Measurements from ENCODE around the gene CRB2. TPM values are rescaled to one million over a fixed set of nuclear protein-coding genes. Genes with fewer than 3 reads are reported as not detected.

Gene CRB2
- total and polyA plus RNA-seq, 2 experiments from 2014 or later, result 5.5 to 7.0 TPM

- no peak for DNase-seq (ENCODE audit: low spot score)
- Histone ChIP-seq H3K36me3 (replicated peaks; ENCODE audit: insufficient read depth, low read depth) (no peaks in the 10 kb centered on the region), H3K27me3 (peaks cover 24% of the 10 kb centered on the region), H2AFZ (no peak overlapping the region), H3K9me3 (ENCODE audit: low read depth) (no peaks in the 10 kb centered on the region), H3K27ac (no peak overlapping the region), H3K79me2 (no peaks in the 10 kb centered on the region), H3K4me3 (no peak overlapping the region), H4K20me1 (ENCODE audit: insufficient read depth, poor library complexity, severe bottlenecking) (no peaks in the 10 kb centered on the region), H3K9me2 (replicated peaks; ENCODE audit: insufficient read depth) (no peaks in the 10 kb centered on the region), H3K4me2 (no peak overlapping the region), H3K4me1 (ENCODE audit: insufficient read depth) (peaks cover 8% of the 10 kb centered on the region)
- TF ChIP-seq EZH2 (IDR thresholded peaks at IDR 0.05; ENCODE audit: borderline replicate concordance) (no peak), CTCF (IDR thresholded peaks at IDR 0.05; ENCODE audit: poor library complexity) (no peak), EZH2phosphoT487 (IDR thresholded peaks at IDR 0.05; ENCODE audit: low read depth, severe bottlenecking, unreplicated experiment) (no peak)
- WGBS (ENCODE audit: low lambda C conversion rate, missing lambda C conversion rate), result 63% methylated on average over 3 of the region's 3 CpGs
Observed at GRCh38 chr9:123369296-123369695, 13.3 kb downstream of the CRB2 start.

- no peak overlapping the region for H3K4me3 ChIP-seq
- peaks cover 26% of the 10 kb centered on the region for H3K27me3 ChIP-seq
- no peaks in the 10 kb centered on the region for H3K79me2 ChIP-seq
- no peak overlapping the region for H2AFZ ChIP-seq
- no peaks in the 10 kb centered on the region for H3K36me3 ChIP-seq (replicated peaks; ENCODE audit: insufficient read depth, low read depth)
- no peak overlapping the region for H3K4me2 ChIP-seq
- TF ChIP-seq EZH2 (IDR thresholded peaks at IDR 0.05; ENCODE audit: borderline replicate concordance) (no peak), EZH2phosphoT487 (IDR thresholded peaks at IDR 0.05; ENCODE audit: low read depth, severe bottlenecking, unreplicated experiment) (no peak)
- no peaks in the 10 kb centered on the region for H4K20me1 ChIP-seq (ENCODE audit: insufficient read depth, poor library complexity, severe bottlenecking)
- peaks cover 16% of the 10 kb centered on the region for H3K4me1 ChIP-seq (ENCODE audit: insufficient read depth)
- H3K9me3 ChIP-seq (ENCODE audit: low read depth), result no peaks in the 10 kb centered on the region
- no peak overlapping the region for H3K27ac ChIP-seq
- no peaks in the 10 kb centered on the region for H3K9me2 ChIP-seq (replicated peaks; ENCODE audit: insufficient read depth)
- WGBS (ENCODE audit: low lambda C conversion rate, missing lambda C conversion rate), result 98% methylated on average over 13 of the region's 13 CpGs
- no peak for DNase-seq (ENCODE audit: low spot score)
Observed at GRCh38 chr9:123370108-123370507, 14.1 kb downstream of the CRB2 start.

GRCh38 chr9:123370526-123371227, 14.7 kb downstream of the CRB2 start:
- Histone ChIP-seq H4K20me1 (ENCODE audit: insufficient read depth, poor library complexity, severe bottlenecking) (no peaks in the 10 kb centered on the region), H3K4me3 (no peak overlapping the region), H3K4me1 (ENCODE audit: insufficient read depth) (peaks cover 22% of the 10 kb centered on the region), H3K36me3 (replicated peaks; ENCODE audit: insufficient read depth, low read depth) (no peaks in the 10 kb centered on the region), H3K9me3 (ENCODE audit: low read depth) (no peaks in the 10 kb centered on the region), H3K79me2 (no peaks in the 10 kb centered on the region), H2AFZ (no peak overlapping the region), H3K9me2 (replicated peaks; ENCODE audit: insufficient read depth) (no peaks in the 10 kb centered on the region), H3K27ac (no peak overlapping the region), H3K4me2 (no peak overlapping the region), H3K27me3 (peaks cover 26% of the 10 kb centered on the region)
- DNase-seq (ENCODE audit: low spot score), result no peak
- 94% methylated on average over 29 of the region's 29 CpGs for WGBS (ENCODE audit: low lambda C conversion rate, missing lambda C conversion rate)
- TF ChIP-seq EZH2phosphoT487 (IDR thresholded peaks at IDR 0.05; ENCODE audit: low read depth, severe bottlenecking, unreplicated experiment) (no peak), CTCF (IDR thresholded peaks at IDR 0.05; ENCODE audit: poor library complexity) (no peak), EZH2 (IDR thresholded peaks at IDR 0.05; ENCODE audit: borderline replicate concordance) (no peak)

GRCh38 chr9:123371228-123371584, 15.2 kb downstream of the CRB2 start:
- H3K27me3 ChIP-seq, result peaks cover 26% of the 10 kb centered on the region
- peaks cover 27% of the 10 kb centered on the region for H3K4me1 ChIP-seq (ENCODE audit: insufficient read depth)
- H2AFZ ChIP-seq, result no peak overlapping the region
- TF ChIP-seq EZH2phosphoT487 (IDR thresholded peaks at IDR 0.05; ENCODE audit: low read depth, severe bottlenecking, unreplicated experiment) (no peak), EZH2 (IDR thresholded peaks at IDR 0.05; ENCODE audit: borderline replicate concordance) (no peak), CTCF (IDR thresholded peaks at IDR 0.05; ENCODE audit: poor library complexity) (no peak)
- H3K4me3 ChIP-seq, result no peak overlapping the region
- H3K36me3 ChIP-seq (replicated peaks; ENCODE audit: insufficient read depth, low read depth), result no peaks in the 10 kb centered on the region
- H3K27ac ChIP-seq, result no peak overlapping the region
- H3K79me2 ChIP-seq, result no peaks in the 10 kb centered on the region
- H3K9me3 ChIP-seq (ENCODE audit: low read depth), result no peaks in the 10 kb centered on the region
- WGBS (ENCODE audit: low lambda C conversion rate, missing lambda C conversion rate), result 89% methylated on average over 18 of the region's 18 CpGs
- no peak for DNase-seq (ENCODE audit: low spot score)
- H4K20me1 ChIP-seq (ENCODE audit: insufficient read depth, poor library complexity, severe bottlenecking), result no peaks in the 10 kb centered on the region
- H3K4me2 ChIP-seq, result no peak overlapping the region
- no peaks in the 10 kb centered on the region for H3K9me2 ChIP-seq (replicated peaks; ENCODE audit: insufficient read depth)
